AG09309 (cell line): ENCODE results near the gene LRP2.

ENCODE experiments used
- DNase-seq: peaks from one replicate; pipeline ENCODE4 v3.0.0-alpha.2; 2010; ENCODE audit warnings: low read depth
- H3K4me3 ChIP-seq: 2 replicates; pipeline ENCODE4 v1.5.1; 2011; ENCODE audit warnings: mild to moderate bottlenecking, low read depth, low read length, moderate library complexity; ENCODE audit not compliant: control insufficient read depth
- TF ChIP-seq, protein P1 (sequence below): IDR thresholded peaks from 2 replicates; pipeline ENCODE4 v1.5.1; 2011; ENCODE audit warnings: mild to moderate bottlenecking, low read depth, low read length, inconsistent platforms; ENCODE audit not compliant: insufficient read depth, control insufficient read depth; ENCODE audit errors: missing control alignments

The LRP2 gene

DNA sequence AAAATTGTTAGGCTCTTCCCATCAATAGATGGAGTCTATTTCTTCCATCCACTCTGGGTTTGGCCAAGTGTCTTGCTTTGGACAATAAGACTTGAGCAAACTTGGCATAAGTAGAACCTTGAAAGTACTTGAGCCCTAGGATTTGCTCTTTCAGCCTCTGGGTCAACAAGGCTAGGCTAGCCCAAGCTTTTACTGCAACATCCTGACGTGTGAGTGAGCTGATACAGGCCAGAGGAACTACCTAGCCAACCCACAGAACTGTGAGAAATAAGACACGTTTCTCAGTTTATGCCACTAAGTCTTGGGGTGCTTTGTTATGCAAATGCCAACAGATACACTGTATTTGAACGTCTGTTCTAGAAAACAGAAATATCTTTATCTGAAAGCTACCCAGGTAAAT lies 71.9 kb downstream of the LRP2 start:
- TF ChIP-seq, protein P1, sequence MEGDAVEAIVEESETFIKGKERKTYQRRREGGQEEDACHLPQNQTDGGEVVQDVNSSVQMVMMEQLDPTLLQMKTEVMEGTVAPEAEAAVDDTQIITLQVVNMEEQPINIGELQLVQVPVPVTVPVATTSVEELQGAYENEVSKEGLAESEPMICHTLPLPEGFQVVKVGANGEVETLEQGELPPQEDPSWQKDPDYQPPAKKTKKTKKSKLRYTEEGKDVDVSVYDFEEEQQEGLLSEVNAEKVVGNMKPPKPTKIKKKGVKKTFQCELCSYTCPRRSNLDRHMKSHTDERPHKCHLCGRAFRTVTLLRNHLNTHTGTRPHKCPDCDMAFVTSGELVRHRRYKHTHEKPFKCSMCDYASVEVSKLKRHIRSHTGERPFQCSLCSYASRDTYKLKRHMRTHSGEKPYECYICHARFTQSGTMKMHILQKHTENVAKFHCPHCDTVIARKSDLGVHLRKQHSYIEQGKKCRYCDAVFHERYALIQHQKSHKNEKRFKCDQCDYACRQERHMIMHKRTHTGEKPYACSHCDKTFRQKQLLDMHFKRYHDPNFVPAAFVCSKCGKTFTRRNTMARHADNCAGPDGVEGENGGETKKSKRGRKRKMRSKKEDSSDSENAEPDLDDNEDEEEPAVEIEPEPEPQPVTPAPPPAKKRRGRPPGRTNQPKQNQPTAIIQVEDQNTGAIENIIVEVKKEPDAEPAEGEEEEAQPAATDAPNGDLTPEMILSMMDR = no peak
- DNase-seq = no peak
- H3K4me3 ChIP-seq = no peak overlapping the region

DNA sequence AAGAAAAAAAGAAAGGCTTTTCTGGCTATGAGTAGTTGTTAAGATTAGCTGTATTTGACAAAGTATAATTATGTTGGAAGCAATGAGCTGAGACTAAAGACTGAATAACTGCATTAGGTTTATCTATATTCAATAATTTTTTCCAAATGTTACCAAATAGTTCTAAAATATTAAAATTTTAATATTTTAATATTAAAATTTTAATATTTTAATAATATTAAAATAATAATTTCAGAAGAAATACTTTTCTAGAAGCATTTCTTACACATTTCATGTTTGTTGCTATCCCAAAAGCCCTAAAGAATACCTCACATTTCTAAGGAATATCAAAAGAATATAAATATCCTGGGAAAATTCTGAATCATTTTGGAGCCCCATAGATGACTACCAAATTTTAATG lies 74.7 kb downstream of the LRP2 start:
- TF ChIP-seq, protein P1 = no peak
- DNase-seq = no peak
- H3K4me3 ChIP-seq = no peak overlapping the region

DNA sequence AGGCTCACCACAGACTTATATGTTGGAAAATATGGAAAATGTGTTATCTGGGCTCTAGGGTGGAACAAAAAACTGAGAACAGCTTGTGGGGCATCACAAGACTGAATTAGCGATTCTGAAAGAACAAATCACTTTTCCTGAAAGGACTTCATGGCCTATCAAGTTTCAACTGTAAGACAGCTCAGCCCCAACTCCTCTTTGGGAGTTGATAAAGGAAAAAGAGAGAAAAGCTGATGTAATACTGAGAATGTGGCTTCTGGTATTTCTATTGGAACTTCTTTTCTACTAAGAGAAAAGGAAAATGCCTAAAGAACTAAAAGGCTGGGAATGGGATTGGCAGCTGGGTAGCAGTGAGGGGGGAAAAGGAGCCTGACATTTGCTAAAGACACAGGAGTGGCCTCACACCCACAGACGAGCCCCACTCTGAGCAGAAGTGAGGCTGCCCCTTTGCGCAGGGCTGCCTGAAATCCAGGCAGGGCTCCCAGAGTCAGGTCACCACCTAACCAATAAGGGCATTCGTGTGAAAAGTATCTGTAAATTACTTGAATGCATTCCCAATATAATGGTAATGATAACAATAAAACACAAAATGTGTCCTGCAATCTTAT lies 75.6 kb downstream of the LRP2 start:
- DNase-seq = no peak
- H3K4me3 ChIP-seq = no peak overlapping the region
- TF ChIP-seq, protein P1 = no peak

DNA sequence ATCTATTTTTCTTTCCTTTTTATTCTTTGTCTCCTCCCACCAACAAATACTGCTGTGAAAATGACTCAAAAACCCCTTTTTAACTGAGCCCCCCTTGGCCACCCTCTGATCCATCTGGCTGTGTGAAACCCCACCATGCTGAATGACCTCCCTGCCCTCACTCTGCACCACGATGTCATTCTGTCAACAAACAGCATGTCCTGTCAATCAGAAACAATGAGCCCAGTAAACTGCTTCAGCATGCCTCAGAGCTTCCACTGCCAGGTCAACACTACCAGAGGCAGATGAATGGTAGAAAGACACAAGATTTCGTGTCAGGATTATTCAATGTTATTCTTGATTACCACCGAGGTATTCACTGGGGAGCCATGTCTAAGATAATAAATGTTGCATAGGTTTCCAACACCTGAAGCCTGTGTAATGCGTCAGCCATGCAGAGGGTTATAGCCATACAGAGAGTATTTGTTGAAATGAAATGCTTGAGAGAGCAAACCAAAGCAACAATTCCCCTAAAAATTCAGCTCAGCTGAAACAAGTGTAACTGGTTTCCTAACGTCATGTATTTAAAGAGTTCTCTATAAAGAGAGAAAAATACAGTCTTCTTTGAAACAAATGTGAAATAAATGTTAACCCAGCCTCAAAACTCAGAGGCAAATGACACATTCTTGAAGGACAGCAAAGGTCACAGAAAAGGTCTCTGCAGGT lies 76.7 kb downstream of the LRP2 start:
- TF ChIP-seq, protein P1 = no peak
- no peak for DNase-seq
- no peak overlapping the region for H3K4me3 ChIP-seq

DNA sequence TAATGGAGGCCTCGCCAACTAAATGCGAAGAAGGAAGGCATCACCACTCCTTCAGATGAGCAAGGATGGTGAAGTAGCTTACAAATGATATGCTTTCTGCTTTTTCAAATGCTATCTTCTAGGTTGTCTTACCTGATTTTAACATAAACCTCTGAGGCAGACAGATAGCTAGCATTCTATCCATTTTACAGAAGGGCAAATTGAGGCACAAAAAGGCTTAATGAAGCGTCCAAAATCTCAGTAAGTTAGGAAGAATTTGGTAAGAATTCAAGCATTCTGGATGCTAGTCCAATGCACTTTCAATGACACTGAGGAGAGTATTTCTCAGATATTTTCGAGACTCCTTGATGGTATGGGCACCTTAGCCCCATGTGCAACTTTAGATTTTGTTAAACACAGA lies 81.8 kb downstream of the LRP2 start:
- DNase-seq = no peak
- TF ChIP-seq, protein P1 = no peak
- H3K4me3 ChIP-seq = no peak overlapping the region

DNA sequence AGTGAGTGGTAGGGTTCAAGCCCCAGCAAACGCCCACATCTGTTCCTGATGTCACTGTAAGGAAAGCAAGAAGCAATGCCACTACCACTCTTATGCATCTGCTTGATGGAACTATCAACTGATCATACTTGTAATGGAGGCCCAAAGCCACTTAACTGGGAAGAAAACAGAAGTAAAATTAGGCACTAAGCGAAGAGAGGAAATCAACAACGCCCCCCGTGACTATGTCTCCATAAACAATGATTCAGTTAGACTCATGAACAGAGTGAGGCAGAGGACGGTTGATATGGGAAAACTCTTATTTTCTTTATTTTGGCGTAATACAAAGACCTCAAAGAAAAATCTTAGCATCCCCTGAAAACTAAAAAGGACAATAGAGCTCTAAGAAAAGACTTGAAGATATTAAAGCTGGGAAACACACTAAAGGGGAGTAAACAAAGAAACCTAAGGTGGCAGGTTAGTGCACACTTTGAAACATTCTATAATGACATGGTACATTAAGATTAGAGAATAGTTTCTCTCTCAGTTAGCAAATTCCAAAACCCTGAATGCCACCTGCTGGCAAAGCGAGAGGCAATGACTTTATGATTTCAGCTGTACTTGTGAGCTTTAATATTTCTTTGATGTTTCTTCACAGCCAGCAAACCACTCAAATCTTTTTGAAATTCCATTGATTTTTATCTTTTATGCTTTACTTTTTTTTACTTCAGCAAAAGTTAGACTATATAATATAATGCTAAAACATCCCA lies 86.5 kb downstream of the LRP2 start:
- no peak for DNase-seq
- TF ChIP-seq, protein P1 = no peak
- H3K4me3 ChIP-seq = no peak overlapping the region
